Measurements from ENCODE around the gene CA5A.

Gene CA5A

GRCh38 chr16:87955302-87956097 is 19.2 kb upstream of the CA5A start:
- no peak overlapping the region for H3K27ac ChIP-seq

GRCh38 chr16:87954826-87955225 is 18.5 kb upstream of the CA5A start:
- TF ChIP-seq CTCF (conservative IDR thresholded peaks at IDR 0.05), result no peak
- no peak overlapping the region for H3K27ac ChIP-seq

More at GRCh38 chr16:87955302-87956097, 19.2 kb upstream of the CA5A start:
- TF ChIP-seq CTCF (conservative IDR thresholded peaks at IDR 0.05), result no peak

GRCh38 chr16:87954361-87954760 is 18.0 kb upstream of the CA5A start:
- no peak overlapping the region for H3K27ac ChIP-seq
- no peak for TF ChIP-seq CTCF (conservative IDR thresholded peaks at IDR 0.05)

GRCh38 chr16:87953308-87954215 is 17.2 kb upstream of the CA5A start:
- no peak for TF ChIP-seq CTCF (conservative IDR thresholded peaks at IDR 0.05)
- no peak overlapping the region for H3K27ac ChIP-seq

GRCh38 chr16:87952751-87953150 is 16.4 kb upstream of the CA5A start:
- no peak overlapping the region for H3K27ac ChIP-seq

GRCh38 chr16:87951552-87952538 is 15.5 kb upstream of the CA5A start:
- H3K27ac ChIP-seq, result peak overlapping the region; percentile 73
- TF ChIP-seq CTCF (conservative IDR thresholded peaks at IDR 0.05), result no peak

More at GRCh38 chr16:87952751-87953150, 16.4 kb upstream of the CA5A start:
- no peak for TF ChIP-seq CTCF (conservative IDR thresholded peaks at IDR 0.05)
